ENCODE measurements around the gene NUDC.
A peak's percentile ranks its signal among the peaks of the same experiment; 100 is the strongest.
"Not testable (repeated sequence)": the region's sequence is repeated elsewhere in the genome, so short reads cannot be mapped to it uniquely, and the experiment has no call there.

NUDC gene

DNA sequence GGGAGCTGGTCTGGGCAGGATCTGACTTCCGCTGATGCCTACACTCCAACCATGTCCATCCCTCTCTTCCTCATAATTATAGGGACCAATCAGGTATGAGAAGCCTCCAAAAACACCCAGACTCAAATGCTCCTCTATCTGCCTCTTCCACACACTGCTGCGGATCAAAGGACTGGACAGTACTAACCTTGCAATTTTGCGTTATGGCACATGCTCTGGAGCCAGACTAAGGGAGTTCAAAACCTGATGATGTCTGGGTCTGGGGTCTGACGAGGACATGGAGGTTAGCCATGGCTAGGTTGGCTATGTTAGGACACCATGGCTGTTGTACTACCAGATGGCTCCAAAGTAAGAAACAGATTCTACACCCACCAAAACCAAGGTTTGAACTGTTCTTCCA is 41.8 kb upstream of the NUDC start:
- ChIA-PET POLR2A (interaction anchor here (0.7 to 1.4 kb wide), 2 partner anchors 15 to 25 kb away, joined by 3 to 7 read pairs; no protein-coding TSS in a partner anchor), CTCF (interaction anchor here (0.5 to 3.7 kb wide), 4 partner anchors 25 to 507 kb away, joined by 3 to 15 read pairs (median 3); no protein-coding TSS in a partner anchor)
- TF ChIP-seq ZNF214 (tag by site-specific recombination; IDR thresholded peaks at IDR 0.05; ENCODE audit: borderline replicate concordance) (no peak), ZNF18 (tag by site-specific recombination; IDR thresholded peaks at IDR 0.05) (no peak), ZNF600 (tag by site-specific recombination; IDR thresholded peaks at IDR 0.05) (peak; percentile 99)

GRCh38 chr1:26881611-26882010 is 39.9 kb upstream of the NUDC start:
- not testable (repeated sequence) for H3K9me3 ChIP-seq (ENCODE audit: control insufficient read depth, insufficient read depth, low read depth, low read length); H3K4me1 ChIP-seq (ENCODE audit: control insufficient read depth, insufficient read depth, low read length); H3K27ac ChIP-seq (ENCODE audit: extremely low read depth, low read depth, low read length); H3K4me3 ChIP-seq (ENCODE audit: low read depth, low read length)
- ChIA-PET POLR2A (interaction anchor here (0.6 to 2.5 kb wide), 4 partner anchors 8 to 283 kb away, joined by 4 to 20 read pairs (median 8); partner anchors contain the start of genes GPATCH3 and GPN2), CTCF (interaction anchor here (1.5 to 1.9 kb wide), 2 partner anchors 14 to 280 kb away, joined by 6 to 9 read pairs; no protein-coding TSS in a partner anchor)
- TF ChIP-seq EGR2 (tag by site-specific recombination; IDR thresholded peaks at IDR 0.05; ENCODE audit: low read depth) (0 out of 2 replicates have a peak, but pooled peaks have one; percentile 7), ZNF121 (tag by site-specific recombination; IDR thresholded peaks at IDR 0.05) (peak; percentile 98), ZIC2 (tag by site-specific recombination; IDR thresholded peaks at IDR 0.05) (peak; percentile 52), ZFHX2 (tag by site-specific recombination; conservative IDR thresholded peaks at IDR 0.05) (0 out of 2 replicates have a peak, but pooled peaks have one; percentile 36), SP7 (tag by site-specific recombination; IDR thresholded peaks at IDR 0.05) (0 out of 2 replicates have a peak, but pooled peaks have one; percentile 25), GLIS1 (tag by site-specific recombination; IDR thresholded peaks at IDR 0.05) (peak; percentile 61)
- TF ChIP-seq, protein P1, sequence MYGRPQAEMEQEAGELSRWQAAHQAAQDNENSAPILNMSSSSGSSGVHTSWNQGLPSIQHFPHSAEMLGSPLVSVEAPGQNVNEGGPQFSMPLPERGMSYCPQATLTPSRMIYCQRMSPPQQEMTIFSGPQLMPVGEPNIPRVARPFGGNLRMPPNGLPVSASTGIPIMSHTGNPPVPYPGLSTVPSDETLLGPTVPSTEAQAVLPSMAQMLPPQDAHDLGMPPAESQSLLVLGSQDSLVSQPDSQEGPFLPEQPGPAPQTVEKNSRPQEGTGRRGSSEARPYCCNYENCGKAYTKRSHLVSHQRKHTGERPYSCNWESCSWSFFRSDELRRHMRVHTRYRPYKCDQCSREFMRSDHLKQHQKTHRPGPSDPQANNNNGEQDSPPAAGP (tag by site-specific recombination; IDR thresholded peaks at IDR 0.05), result 0 out of 2 replicates have a peak, but pooled peaks have one; percentile 52
- peaks cover 66 to 95% of the 10 kb centered on the region in 2 experiments for H3K36me3 ChIP-seq (ENCODE audit: control insufficient read depth in 2 of 2, insufficient read depth in 1 of 2, low read length in 2 of 2)

More for the DNA sequence above, 41.8 kb upstream of the NUDC start:
- Histone ChIP-seq H3K9me3 (ENCODE audit: control insufficient read depth, insufficient read depth, low read depth, low read length) (no peaks in the 10 kb centered on the region), H3K4me1 (ENCODE audit: control insufficient read depth, insufficient read depth, low read length) (no peaks in the 10 kb centered on the region), H3K36me3 (ENCODE audit: control insufficient read depth in 2 of 2, insufficient read depth in 1 of 2, low read length in 2 of 2) (peaks cover 57 to 93% of the 10 kb centered on the region in 2 experiments), H3K4me3 (ENCODE audit: low read depth, low read length) (no peak overlapping the region), H3K27ac (ENCODE audit: extremely low read depth, low read depth, low read length) (no peak overlapping the region)

DNA sequence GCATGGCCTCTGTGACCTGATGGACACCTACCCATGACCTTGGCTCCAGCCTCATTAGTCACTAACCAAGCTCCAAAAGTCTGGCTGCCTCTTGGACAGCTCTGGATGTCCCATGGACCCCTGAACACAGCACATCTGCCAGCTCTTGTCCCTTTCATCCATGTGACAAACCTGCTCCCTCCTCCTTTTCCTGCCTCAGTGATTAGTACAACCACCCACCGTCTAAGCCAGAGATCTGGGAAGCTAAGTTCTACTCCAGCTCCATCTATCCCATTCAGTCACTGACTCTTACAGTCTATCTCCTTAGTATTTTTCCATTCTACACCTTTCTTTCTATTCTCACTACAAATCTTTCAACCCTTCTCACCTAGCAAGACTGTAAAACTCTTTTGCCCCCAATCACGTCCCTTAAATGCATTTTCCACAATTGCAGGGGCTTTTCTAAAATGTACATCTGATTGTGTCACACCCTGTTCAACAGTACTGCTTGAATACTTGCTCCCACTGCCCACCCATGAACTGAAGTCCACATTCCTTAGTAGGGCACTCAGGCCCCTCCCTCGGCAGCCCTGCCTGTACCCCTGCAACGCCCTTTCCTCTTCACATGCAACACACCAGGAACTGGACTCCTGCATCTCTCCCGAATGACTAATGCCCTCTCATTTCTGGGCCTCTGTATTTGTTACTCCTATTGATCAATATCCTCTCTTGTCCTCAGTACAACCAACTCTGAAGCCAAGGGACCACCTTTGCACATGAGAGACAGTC is 38.7 kb upstream of the NUDC start:
- Histone ChIP-seq H3K4me1 (ENCODE audit: control insufficient read depth, insufficient read depth, low read length) (no peaks in the 10 kb centered on the region), H3K27ac (ENCODE audit: extremely low read depth, low read depth, low read length) (no peak overlapping the region), H3K9me3 (ENCODE audit: control insufficient read depth, insufficient read depth, low read depth, low read length) (no peaks in the 10 kb centered on the region), H3K36me3 (ENCODE audit: control insufficient read depth in 2 of 2, insufficient read depth in 1 of 2, low read length in 2 of 2) (peaks cover 68 to 94% of the 10 kb centered on the region in 2 experiments), H3K4me3 (ENCODE audit: low read depth, low read length) (no peak overlapping the region)
- POLR2A ChIA-PET, result interaction anchor here (2.5 kb wide), 1 partner anchor 18 kb away, joined by 20 read pairs; no protein-coding TSS in a partner anchor
- no peak for TF ChIP-seq ZNF664 (tag by site-specific recombination; IDR thresholded peaks at IDR 0.05)
- no peak for TF ChIP-seq ZNF701 (tag by site-specific recombination; IDR thresholded peaks at IDR 0.05)
- TF ChIP-seq, protein P2, sequence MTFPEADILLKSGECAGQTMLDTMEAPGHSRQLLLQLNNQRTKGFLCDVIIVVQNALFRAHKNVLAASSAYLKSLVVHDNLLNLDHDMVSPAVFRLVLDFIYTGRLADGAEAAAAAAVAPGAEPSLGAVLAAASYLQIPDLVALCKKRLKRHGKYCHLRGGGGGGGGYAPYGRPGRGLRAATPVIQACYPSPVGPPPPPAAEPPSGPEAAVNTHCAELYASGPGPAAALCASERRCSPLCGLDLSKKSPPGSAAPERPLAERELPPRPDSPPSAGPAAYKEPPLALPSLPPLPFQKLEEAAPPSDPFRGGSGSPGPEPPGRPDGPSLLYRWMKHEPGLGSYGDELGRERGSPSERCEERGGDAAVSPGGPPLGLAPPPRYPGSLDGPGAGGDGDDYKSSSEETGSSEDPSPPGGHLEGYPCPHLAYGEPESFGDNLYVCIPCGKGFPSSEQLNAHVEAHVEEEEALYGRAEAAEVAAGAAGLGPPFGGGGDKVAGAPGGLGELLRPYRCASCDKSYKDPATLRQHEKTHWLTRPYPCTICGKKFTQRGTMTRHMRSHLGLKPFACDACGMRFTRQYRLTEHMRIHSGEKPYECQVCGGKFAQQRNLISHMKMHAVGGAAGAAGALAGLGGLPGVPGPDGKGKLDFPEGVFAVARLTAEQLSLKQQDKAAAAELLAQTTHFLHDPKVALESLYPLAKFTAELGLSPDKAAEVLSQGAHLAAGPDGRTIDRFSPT (tag by site-specific recombination; IDR thresholded peaks at IDR 0.05), result no peak
- CTCF ChIA-PET, result interaction anchor here (0.6 to 1.9 kb wide), 4 partner anchors 20 to 1458 kb away, joined by 3 to 9 read pairs (median 4); partner anchors contain the start of gene SFN
